Fibroblast of lung (primary cell): ENCODE results near the gene PDHX.

Source experiments
- CTCF ChIP-seq, 2 donors: IDR thresholded peaks in 1 of 2; conservative IDR thresholded peaks in 1 of 2; 1 replicate in 1 of 2; 2 replicates in 1 of 2; pipeline ENCODE4 v1.5.1; 2011 to 2012; ENCODE audit warnings: low read length in 2 of 2, control low read depth in 1 of 2, inconsistent platforms in 1 of 2, low read depth in 1 of 2, mild to moderate bottlenecking in 1 of 2
- EZH2 ChIP-seq: IDR thresholded peaks from 2 replicates; pipeline ENCODE4 v1.5.1; 2012; ENCODE audit warnings: low read length, control low read depth, mild to moderate bottlenecking; ENCODE audit errors: missing control alignments

GRCh38 chr11:35013514-35014233 lies 97.3 kb downstream of the PDHX start:
- no peak for TF ChIP-seq CTCF (conservative IDR thresholded peaks at IDR 0.05 in 1 of 2, IDR thresholded peaks at IDR 0.05 in 1 of 2; ENCODE audit: low read depth in 1 of 2, low read length in 2 of 2)
- TF ChIP-seq EZH2 = no peak
